CD4-positive, alpha-beta T cell treated with Interleukin-21 for 1 hour (primary cell): ENCODE results near the gene ATP8B3.

ENCODE experiments used
- DNase-seq: peaks from one replicate; pipeline ENCODE4 v3.0.0-alpha.2; 2020

ATP8B3 gene

DNA sequence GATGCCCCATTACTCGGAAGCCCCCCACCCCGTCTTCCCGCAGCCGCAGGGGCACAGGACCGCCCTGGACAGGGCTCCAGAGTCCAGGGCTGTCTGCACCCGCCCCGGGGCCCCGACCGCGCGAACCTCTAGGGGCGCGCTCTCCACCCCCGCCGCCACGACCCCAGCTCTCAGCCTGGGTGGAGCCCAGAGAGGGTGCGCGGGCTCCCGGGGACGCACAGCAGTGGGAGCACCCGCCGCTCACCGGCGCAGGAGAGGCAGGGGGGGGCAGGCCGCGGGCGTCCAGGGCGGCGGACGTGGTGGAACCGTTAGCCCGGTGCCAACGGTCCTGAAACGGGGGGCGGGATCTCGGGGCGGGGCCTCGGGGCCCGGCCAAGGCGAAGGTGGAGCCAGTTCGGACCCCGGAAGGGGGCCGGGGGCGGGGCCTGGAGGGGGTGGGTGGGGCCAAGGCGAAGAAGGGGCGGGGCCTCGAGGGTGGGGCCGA, at the start of gene ATP8B3:
Gene ATP8B3, minus strand, starts transcription at position 335 of the 484 bp plus-strand sequence. CDS start 540 bp downstream, outside the sequence.
- DNase-seq, result peak; percentile 88

- DNase-seq, result no peak
Observed at GRCh38 chr19:1861599-1862031, 49.5 kb upstream of the ATP8B3 start.

GRCh38 chr19:1860821-1861598, 48.9 kb upstream of the ATP8B3 start:
- DNase-seq, result no peak

- peak; percentile 77 for DNase-seq
Observed at GRCh38 chr19:1860042-1860775, 48.1 kb upstream of the ATP8B3 start.

DNA sequence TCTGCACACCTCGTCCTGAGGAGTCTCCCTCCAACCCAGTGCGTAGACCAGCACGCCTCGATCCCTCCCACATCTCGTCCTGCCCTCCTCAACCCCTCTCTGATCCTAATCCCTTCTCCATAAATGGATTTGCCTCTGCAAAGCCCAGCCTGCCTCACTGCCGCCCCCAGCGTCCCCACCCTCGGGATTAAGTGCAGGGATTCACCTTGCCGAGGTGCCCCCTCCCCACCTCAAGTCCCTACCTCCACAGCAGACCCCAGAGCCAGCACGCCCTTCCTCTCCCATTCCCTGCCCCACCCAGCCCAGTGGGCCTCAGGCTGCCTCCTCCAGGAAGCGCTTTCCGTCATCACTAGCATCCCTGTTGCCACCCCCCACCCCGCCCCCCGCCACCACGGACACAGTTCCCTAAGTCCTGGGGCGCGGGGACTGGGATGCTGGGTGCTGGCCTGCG, 47.3 kb upstream of the ATP8B3 start:
- no peak for DNase-seq

DNA sequence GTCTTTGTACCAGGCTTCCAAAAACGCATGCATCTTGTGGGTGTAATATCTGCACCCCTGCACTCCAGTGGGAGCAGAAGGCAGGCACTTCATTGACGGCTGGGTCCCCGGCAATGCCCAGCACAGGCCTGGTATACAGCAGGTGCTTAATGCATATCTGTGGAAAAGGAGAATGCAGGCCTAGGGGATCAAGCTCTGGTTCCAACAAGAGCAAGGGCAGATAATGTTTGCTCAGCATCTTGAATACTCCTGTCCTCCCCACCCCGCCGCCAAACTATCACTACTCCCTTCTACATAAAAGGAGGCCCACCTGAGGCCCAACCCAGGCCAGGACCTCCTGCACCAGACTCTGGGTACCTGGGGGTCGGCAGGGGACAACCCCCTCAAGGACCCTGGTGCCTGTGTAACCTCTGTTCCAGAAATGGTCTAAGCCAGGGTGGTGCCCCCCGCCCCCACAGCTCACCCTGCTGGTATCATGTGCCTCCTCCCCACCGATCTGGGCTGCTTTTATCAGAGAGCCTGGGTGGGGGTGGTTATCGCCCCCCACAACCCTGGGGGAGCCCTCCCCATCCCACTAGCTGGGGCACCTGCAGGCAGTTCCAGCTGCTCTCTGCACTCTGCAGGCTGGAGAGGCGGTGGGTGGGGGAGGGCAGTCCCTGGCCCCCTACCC, 46.5 kb upstream of the ATP8B3 start:
- DNase-seq, result no peak

- DNase-seq, result no peak
Observed at GRCh38 chr19:1857648-1858326, 45.7 kb upstream of the ATP8B3 start.

DNA sequence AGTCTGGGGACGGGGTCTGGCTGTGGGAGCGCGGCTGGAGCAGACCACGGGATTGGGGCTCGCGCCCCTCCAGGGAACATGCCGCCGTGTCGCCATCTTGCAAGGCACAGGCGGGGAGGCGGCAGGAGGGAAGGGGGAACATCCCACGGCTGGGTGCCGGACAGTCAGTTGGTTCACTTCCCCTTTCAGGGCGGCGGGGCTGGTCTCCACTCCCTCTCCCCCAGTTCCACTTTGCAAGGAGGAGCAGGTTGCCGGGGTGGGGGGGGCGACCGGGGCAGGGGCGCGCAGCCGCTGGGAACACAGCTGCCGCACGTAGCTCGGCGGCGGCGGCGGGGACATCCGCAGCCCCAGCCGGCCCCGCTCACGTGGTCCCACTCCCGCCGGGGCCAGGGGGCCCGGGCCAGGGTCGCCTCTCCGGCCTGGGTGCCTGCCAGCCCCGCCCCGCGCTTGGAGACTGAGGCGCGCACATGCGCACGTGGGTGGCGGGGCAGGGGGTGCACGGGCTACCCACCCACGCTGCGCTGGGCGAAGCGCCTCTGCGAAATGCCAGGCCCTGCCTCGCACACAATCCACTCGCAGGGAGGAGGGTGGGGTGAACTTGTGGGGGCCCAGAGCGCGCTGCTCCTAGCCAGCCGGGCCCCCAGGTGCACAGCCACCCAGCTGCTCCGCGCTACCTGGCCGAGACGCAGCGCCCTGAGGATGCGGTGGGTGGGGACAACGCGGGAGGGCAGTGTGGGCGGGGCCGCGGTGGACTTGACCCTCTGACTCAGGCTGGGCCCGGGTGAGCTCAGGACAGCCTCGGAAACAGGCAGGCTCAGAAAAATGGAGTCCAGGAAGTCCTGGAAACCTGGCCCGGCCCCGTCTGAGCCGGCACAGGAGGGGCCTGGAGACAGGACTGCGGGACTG, 44.9 kb upstream of the ATP8B3 start:
- DNase-seq, result peak; percentile 46

DNA sequence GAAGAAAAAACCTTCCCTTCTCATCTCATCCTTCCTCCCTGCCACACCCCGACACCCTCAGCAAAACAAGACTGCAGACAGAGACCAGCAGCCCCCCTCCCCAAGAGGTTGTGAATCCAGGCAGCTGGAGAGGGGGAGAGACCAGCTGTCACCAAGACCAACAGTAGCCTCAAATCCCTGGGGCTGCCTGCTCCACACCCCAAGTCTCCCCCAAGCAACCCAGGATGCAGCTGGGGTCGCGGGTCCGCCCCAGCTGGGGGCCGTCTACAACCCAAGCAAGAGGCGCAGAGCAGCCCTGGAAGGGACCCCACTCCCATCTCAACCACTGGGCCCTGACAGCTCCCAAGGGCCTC, 44.2 kb upstream of the ATP8B3 start:
- no peak for DNase-seq

DNA sequence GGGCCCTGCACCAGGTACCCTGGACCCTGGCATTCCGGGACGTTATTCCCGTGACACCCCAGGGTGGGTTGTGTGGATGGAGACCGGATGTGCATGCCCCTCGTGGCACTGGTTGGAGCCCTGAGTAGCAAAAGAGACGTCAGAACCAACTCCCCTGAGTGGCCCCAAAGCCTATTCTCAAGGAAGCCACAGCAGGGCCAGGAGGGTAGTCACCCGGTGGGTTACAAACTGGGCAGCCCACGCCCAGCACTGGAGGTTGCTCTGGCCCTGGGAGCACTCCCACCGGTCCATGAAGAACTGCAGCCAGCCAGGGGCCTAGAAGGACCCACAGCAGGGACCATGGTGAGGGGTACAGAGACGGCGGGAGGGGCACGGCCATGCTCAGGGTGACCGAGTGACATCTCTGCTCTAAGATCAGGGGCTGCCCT, 43.8 kb upstream of the ATP8B3 start:
- DNase-seq, result peak; percentile 38

- peak; percentile 92 for DNase-seq
Observed at GRCh38 chr19:1855040-1855827, 43.2 kb upstream of the ATP8B3 start.

GRCh38 chr19:1854542-1855039, 42.5 kb upstream of the ATP8B3 start:
- no peak for DNase-seq

DNA sequence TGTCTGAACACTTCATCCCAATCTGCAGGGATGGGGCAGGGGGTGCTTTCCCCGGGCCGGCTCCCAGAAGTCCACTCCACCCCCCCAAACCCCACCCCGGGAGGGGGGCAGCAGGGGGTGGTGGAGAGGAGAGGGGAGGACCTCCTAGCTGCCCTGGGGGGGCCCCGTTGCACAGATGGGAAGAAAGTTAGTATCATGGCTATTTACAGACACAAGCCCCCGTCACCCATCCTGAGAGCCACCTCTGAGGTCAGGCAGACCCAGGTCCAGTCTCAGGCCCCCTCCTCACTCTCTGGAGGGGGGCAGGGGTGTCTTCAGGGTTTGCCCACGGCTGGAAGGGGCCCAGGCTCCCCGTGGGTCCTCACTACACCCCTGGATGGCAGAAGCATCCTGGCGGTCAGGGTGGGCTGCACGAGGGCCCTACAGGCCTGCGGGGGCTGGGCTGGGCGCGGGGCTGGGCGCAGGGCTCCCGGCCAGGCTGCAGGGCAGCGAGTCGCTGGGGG, 42.0 kb upstream of the ATP8B3 start:
- DNase-seq, result no peak

GRCh38 chr19:1853295-1854038, 41.4 kb upstream of the ATP8B3 start:
- peak; percentile 85 for DNase-seq

- no peak for DNase-seq
Observed at GRCh38 chr19:1852581-1853128, 40.6 kb upstream of the ATP8B3 start.

DNA sequence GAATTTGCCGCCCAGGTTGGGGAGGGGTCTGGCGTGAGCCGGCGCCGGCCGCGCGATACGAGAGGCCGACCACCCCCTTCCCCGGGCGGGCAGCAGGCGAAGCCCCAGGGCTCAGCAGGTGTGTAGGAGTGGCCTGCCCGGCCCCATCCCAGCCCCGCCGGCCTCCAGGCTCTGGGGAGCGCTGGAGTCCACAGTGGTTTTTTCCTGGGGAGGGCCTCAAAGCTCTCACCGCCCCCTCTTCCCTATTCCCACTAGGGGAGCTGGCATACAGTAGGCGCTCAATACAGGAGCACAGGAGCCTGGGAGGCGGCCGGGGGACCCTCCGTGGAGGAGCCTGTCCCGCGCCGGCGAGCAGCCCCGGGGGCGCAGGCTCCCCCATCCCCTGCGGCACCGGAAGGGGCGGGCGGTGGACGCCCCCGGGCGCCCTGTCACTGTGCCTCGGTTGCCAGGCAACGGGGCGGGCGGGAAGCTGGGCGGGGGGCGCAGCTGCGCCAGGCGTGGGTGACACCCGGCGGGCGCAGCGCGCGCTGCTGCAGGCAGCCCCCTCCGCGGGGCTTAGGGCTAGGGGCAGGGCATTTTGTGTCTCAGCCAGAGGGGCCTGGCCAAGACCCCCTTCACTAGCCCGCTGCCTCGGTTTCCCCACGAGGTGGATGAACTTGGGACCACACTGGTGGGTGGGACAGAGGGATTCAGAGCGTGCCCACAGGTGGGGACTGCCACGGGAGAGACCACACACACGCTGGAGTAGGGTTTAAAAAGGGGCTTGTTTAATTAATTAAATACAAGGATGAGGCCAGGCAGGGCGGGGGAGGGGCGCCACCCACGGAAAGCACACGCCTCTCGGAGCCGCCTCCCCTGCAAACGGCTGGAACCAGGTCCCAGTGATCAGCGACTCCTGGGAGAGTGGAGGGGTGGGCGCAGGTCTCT, 39.8 kb upstream of the ATP8B3 start:
- peak; percentile 70 for DNase-seq

- peak; percentile 31 for DNase-seq
Observed at GRCh38 chr19:1850809-1851653, 39.0 kb upstream of the ATP8B3 start.
